ENCODE data around the gene SEMA6B.
"Not testable (repeated sequence)": the region's sequence is repeated elsewhere in the genome, so short reads cannot be mapped to it uniquely, and the experiment has no call there.

The SEMA6B gene

DNA sequence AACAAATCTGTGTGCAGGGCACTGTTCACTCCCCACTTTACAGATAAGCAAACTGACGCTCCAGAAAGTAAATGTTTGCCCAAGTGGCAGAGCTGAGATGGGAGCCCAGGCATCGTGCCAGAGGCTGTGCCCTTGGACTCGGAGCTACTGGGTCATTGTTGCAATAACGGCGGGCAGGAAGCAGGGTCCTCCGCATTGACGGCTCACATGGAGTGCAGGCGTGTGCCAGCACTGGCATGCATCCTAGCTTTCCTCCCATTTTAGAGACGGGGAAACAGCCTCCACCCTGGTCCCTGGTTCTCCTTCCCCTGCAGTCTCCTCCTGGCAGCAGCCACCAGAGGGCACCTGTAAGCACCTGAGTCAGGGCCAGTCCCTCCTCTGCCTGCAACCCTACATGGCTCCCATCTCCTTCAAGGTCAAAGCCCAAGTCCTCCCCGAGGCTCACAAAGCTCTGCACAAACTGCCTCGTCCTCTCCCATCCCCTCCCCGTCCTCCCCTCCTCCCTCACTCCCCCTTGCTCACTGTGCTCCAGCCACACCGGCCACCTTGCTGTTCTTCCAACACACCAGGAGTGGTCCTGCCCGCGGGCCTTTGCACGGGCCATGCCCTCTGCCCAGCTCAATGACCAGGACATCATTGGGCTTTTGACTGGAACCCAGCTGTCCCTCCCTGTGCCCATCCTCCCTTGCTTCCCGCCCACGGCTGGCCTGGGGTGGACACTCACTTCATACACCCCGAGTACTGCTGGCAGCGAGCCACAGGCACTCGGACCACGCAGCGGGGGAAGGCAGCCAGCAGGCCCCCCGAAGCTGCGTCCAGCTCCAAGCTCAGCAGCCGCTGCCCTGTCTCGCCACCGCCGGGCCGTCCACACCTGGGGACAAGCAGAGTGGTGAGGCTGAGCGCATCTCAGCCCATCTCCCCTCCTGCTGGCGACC, 11.9 kb downstream of the SEMA6B start:
- DNase-seq (ENCODE audit: low read depth in 1 of 2, low spot score in 1 of 2), result no peak

- DNase-seq (ENCODE audit: low read depth in 1 of 2, low spot score in 1 of 2), result no peak
Measured at GRCh38 chr19:4543842-4544647, 15.4 kb downstream of the SEMA6B start.

DNA sequence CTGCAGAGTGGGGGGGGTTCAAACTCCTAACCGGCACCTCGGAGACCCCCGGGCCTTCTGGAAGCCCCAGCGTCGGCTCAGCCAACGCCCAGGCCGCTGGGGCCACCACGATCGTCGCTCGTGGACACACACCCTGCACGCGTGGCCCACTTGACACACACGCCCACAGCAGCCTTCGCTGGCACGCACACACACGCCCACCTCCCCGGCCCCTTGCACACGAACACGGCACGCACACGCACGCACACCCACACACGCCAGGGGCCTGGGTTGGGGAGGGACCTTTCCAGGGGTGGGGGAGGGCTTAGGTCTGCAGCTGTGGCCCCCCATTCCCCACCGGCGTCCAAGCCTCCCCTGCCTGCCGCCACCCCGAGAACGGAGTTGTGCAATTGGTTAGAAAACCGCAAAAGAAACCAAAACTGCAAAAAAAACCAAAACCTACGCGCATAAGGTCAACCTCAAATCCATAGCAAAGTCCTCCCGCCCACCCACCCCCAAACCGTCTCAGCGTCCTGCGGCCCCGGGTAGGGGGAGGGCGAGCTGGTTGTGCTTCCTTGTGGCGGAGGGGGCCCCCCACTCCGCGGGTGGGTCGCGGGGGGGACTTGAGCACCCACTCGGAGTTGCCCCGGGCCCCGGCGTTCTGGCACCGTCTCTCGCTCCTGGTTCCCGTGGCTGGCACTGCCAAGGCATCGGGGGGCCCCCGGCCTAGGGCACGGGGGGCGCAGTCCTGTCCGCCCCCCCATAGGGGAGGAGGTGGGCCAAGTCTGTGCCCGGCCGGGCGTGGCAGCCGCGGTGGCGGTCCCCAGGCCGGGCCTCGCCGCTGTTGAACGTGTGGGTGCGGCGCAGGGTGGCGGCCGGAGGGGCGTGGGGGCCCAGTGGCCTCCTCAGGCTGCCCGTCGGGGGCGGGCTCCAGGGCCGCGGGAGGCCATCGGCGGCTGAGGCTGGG, 16.3 kb downstream of the SEMA6B start:
- DNase-seq (ENCODE audit: low read depth in 1 of 2, low spot score in 1 of 2), result no peak

- DNase-seq (ENCODE audit: low read depth in 1 of 2, low spot score in 1 of 2), result not testable (repeated sequence)
Measured at GRCh38 chr19:4541806-4542145, 17.7 kb downstream of the SEMA6B start.

DNA sequence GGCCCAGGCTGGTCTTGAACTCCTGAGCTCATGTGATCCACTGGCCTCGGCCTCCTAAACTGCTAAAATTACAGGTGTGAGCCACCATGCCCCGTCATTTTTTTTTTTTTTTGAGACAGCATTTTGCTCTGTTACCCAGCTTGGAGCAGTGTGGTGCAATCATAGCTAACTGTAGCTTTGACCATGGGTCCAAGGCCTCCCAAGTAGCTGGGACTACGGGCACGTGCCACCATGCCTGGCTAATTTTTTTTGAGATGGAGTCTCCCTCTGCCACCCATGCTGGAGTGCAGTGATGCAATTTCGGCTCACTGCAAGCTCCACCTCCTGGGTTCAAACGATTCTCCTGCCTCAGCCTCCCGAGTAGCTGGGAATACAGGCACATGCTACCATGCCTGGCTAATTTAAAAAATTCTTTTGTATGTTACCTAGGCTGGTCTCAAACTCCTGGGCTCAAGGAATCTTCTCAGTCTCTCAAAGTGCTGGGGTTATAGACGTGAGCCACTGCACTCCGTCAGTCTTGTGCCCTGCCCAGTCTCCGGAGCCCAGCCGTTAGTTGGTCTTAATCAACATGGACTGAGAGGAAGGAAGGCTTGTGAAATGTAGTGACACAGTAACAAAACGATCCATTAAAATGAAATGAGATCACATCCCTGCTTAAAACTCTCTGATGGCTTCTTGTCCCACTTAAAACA, 18.2 kb downstream of the SEMA6B start:
- DNase-seq (ENCODE audit: low read depth in 1 of 2, low spot score in 1 of 2), result no peak

- DNase-seq (ENCODE audit: low read depth in 1 of 2, low spot score in 1 of 2), result no peak
Measured at GRCh38 chr19:4539693-4540581, 19.5 kb downstream of the SEMA6B start, which contains the start of gene LRG1. TSS of gene LRG1 (minus strand) at chr19:4540036. CDS start at chr19:4540013, 23 bp downstream.

DNA sequence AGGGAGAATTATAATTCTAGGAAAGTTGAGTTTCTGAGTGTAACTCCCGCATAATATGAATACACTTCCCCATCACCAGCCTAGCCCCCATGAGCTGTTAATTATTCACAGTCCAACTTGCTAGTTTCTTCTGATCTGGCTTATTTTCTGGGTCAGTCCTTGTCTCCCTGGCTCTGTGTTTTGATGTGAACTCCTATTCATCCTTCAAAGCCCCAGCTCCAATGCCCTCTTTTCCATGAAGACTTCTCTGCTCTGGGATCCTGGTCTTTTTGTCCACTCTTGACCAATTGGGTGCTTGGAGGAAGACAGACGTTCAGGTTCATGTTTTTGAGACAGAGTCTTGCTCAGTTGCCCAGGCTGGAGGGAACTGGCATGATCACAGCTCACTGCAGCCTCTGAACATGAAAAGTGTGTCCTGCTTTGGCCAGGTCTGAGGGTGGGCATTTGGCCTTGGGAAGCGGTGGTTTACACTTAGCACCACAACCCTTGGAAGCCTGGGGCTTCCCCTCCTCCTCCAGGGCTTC, 20.3 kb downstream of the SEMA6B start:
- no peak for DNase-seq (ENCODE audit: low read depth in 1 of 2, low spot score in 1 of 2)

DNA sequence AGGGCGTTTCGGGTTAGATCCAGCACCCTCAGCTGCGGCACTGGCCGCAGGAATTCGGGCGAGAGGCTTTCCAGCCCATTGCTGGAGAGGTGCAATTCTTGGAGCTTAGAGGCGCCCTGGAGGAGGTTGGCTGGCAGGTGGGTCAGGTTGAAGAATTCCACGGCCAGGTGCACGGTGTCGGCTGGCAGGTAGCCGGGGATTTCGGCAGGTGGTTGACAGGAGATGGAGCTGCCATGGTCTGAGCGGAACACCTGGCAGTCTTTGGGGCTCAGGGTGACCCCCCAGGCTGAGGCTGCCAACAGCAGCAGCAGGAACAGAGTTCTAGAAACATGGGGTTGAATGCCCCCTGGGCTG, 20.9 kb downstream of the SEMA6B start:
- no peak for DNase-seq (ENCODE audit: low read depth in 1 of 2, low spot score in 1 of 2)

GRCh38 chr19:4537953-4538600, 21.4 kb downstream of the SEMA6B start:
- DNase-seq (ENCODE audit: low read depth in 1 of 2, low spot score in 1 of 2), result no peak

- DNase-seq (ENCODE audit: low read depth in 1 of 2, low spot score in 1 of 2), result no peak
Measured at GRCh38 chr19:4536798-4537197, 22.7 kb downstream of the SEMA6B start.

DNA sequence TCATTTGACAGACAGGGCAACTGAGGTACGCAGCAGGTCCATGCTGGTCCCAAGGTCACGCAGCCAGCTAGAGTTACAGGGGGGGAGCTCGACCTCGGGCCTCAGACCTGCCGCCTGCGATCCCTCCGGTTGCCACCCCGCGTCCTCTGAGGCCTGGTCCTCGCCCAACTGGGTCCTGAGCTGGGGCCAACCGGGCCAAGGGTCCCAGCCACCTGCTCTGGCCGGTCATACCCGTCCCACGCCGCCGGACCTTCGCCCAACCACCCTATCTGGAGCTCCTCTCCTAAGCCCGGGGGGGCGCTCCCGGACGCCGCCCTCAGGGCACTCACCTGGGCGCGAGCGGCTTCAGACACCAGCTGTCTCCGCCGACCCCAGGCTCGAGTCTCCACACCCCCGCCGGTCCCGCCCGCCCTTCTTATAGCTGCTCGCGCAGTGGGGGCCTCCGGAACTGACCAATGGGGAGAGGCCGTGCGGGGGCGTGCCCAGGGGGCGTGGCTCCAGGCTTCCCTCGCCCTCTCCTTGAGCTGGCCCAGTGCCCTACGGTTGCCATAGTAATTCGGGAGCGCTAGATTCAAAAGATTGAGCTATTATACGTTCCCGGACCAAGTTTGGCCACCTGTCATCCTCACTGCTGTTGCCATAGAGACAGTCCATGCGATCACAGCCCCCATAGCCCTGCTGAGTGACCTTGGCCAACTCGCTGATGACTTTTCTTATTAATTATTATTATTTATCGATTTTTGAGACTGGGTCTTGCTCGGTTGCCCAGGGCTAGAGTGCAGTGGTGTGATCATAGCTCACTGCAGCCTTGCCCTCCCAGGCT, 24.4 kb downstream of the SEMA6B start, which contains the start of gene PLIN5:
Gene PLIN5, minus strand, starts transcription at position 389 of the 823 bp plus-strand sequence. CDS start 1,150 bp downstream, outside the sequence.
- peak in 1 of 2 donors; percentile 21 for DNase-seq (ENCODE audit: low read depth in 1 of 2, low spot score in 1 of 2)

- no peak for DNase-seq (ENCODE audit: low read depth in 1 of 2, low spot score in 1 of 2)
Measured at GRCh38 chr19:4533835-4534424, 25.6 kb downstream of the SEMA6B start.

GRCh38 chr19:4533334-4533733, 26.1 kb downstream of the SEMA6B start:
- no peak for DNase-seq (ENCODE audit: low read depth in 1 of 2, low spot score in 1 of 2)

GRCh38 chr19:4531562-4532165, 27.8 kb downstream of the SEMA6B start:
- DNase-seq (ENCODE audit: low read depth in 1 of 2, low spot score in 1 of 2), result no peak

- no peak for DNase-seq (ENCODE audit: low read depth in 1 of 2, low spot score in 1 of 2)
Measured at GRCh38 chr19:4529924-4530522, 29.5 kb downstream of the SEMA6B start.

- no peak for DNase-seq (ENCODE audit: low read depth in 1 of 2, low spot score in 1 of 2)
Measured at GRCh38 chr19:4528843-4529242, 30.6 kb downstream of the SEMA6B start.
